MG63 (cell line): ENCODE data around the gene CFAP298. TPM values are rescaled to one million over a fixed set of nuclear protein-coding genes. Genes with fewer than 3 reads are reported as not detected.
A peak's percentile ranks its signal among the peaks of the same experiment; 100 is the strongest.
"Not testable (repeated sequence)": the region's sequence is repeated elsewhere in the genome, so short reads cannot be mapped to it uniquely, and the experiment has no call there.

Source experiments
- DNase-seq: peaks from one replicate; pipeline ENCODE4 v3.0.0-alpha.2; 2020
- H3K27me3 ChIP-seq: fragments of 250-450 bp; sonication (Bioruptor Pico); 2 replicates; pipeline ENCODE4 v1.5.1; 2020; ENCODE audit warnings: mild to moderate bottlenecking, moderate library complexity
- H3K36me3 ChIP-seq: fragments of 250-450 bp; sonication (Bioruptor Pico); 2 replicates; pipeline ENCODE4 v1.5.1; 2020; ENCODE audit warnings: mild to moderate bottlenecking, moderate library complexity
- H3K4me3 ChIP-seq: fragments of 250-450 bp; sonication (Bioruptor Pico); 2 replicates; pipeline ENCODE4 v1.5.1; 2020; ENCODE audit warnings: mild to moderate bottlenecking, moderate library complexity
- H3K9me3 ChIP-seq: fragments of 250-450 bp; sonication (Bioruptor Pico); 2 replicates; pipeline ENCODE4 v1.5.1; 2020; ENCODE audit warnings: mild to moderate bottlenecking, moderate library complexity
- total RNA-seq: library from RNA; depleted of rRNA; stranded (reverse); fragments of >200 nt; shearing (Covaris generic); gene quantifications from 2 replicates; pipeline ENCODE4 v1.2.3, GENCODE V29; 2014; ENCODE audit warnings: low replicate concordance

The CFAP298 gene
- total RNA-seq, 1 experiment from 2014 or later = 92.8 TPM

GRCh38 chr21:32578107-32578691 lies 34.0 kb downstream of the CFAP298 start:
- Histone ChIP-seq H3K9me3 (no peaks in the 10 kb centered on the region), H3K36me3 (no peaks in the 10 kb centered on the region), H3K27me3 (no peaks in the 10 kb centered on the region), H3K4me3 (no peak overlapping the region)
- DNase-seq = no peak

- Histone ChIP-seq H3K27me3 (no peaks in the 10 kb centered on the region), H3K4me3 (no peak overlapping the region), H3K36me3 (no peaks in the 10 kb centered on the region)
Observed at GRCh38 chr21:32576011-32576410, 36.2 kb downstream of the CFAP298 start.

DNA sequence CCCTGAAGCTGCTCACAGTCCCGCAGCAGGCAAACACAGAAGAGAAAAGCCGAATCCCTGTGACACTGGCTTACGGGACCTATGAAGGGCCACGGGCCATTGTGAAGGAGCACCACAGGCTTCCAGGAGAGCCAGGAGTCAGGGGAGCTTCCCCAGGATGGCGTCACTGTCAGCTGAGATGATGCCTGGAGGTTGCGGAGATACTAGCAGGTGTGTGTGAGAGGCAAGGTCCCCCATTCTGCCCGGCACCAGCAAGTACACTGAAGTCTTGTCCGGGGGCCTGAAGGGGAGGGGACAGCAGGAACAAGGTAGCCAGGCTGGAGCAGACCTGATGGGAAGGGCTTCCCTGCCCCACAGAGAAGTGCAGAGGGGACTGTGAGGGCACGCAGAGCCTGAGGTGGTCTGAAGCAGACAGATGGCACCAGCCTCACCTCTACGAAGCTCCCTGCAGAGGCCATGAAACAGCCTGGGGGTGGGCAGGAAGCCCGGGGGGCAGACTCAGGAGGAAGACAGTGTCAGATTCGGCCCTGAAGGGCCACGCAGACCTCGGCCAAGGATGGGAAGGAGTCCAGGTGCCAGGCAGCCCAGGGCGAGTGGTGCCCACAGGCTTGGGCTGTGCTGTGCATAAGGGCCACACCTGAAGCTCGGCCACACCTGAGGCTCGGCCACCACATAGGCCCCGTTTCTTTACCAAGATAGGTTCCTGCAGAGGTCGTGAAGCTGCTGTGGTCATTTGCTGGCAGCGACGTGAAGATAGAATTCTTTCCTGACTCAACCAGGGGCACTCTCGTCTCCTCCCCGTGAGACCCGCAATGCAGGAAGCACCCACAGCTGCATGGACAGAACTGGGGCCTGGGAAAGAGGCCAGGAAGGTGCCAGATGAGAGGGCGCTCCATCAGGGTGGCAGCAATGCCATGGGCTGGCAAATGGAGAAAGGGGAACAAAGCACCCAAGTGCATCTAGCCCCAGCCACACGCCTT lies 36.9 kb downstream of the CFAP298 start:
- H3K4me3 ChIP-seq = no peak overlapping the region
- no peaks in the 10 kb centered on the region for H3K36me3 ChIP-seq
- no peak for DNase-seq
- H3K27me3 ChIP-seq = no peaks in the 10 kb centered on the region
- H3K9me3 ChIP-seq = no peaks in the 10 kb centered on the region

More at GRCh38 chr21:32576011-32576410, 36.2 kb downstream of the CFAP298 start:
- no peaks in the 10 kb centered on the region for H3K9me3 ChIP-seq
- DNase-seq = no peak

DNA sequence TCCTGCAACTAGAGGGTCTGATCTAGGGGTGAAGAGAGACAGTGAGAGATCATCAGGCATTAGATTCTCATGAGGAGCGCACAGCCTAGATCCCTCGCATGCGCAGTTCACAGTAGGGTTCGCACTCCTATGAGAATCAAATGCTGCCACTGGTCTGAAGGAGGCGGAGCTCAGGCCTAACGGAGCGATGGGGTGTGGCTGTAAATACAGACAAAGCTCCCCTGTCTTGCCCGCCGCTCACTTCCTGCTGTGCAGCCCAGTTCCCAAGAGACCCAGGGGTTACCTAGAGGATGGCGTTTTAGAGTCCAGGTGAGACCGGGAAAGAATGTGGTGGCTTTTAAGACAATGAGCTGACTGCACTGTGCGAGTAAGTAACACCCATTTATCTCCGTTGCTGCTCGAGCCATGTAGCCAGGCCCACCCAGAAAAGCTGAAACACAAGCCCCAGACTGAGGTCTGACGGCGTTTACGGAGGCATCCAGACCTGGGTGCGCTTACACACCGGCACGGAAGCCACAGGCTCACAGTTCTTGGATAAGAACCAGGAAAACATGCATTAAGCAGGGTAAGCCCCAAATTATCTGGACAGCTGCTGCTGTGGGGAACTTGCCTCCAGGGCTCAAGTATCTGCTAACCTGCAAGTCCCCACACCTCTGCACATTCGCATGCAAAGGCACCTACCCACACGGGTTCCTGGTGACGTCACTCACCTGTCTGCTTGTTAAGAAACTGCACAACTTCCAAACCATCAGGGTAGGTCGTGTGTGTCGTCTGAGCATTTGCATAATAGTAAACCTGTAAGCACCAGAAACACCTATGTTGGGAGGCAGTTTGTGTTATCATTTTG lies 39.4 kb downstream of the CFAP298 start:
- H3K27me3 ChIP-seq = no peaks in the 10 kb centered on the region
- H3K4me3 ChIP-seq = no peak overlapping the region
- DNase-seq = no peak
- H3K9me3 ChIP-seq = no peaks in the 10 kb centered on the region
- H3K36me3 ChIP-seq = no peaks in the 10 kb centered on the region

DNA sequence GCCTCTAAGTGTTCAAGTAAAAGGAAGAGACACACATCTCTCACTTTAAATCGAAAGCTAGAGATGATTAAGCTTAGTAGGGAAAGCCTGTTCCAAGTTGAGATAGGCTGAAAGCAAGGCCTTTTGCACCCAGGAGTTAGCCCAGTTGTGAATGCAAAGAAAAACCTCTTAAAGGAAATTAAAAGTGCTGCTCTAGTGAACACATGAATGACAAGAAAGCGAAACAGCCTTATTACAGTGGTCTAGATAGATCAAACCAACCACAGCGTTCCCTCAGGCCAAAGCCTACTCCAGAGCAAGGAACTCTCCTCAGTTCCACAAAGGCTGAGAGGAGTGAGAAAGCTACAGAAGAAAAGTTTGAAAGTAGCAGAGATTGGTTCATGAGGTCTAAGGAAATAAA lies 41.7 kb downstream of the CFAP298 start:
- H3K27me3 ChIP-seq = no peaks in the 10 kb centered on the region
- no peaks in the 10 kb centered on the region for H3K36me3 ChIP-seq
- DNase-seq = no peak

GRCh38 chr21:32569261-32570230 lies 42.6 kb downstream of the CFAP298 start:
- peak overlapping the region; percentile 45 for H3K4me3 ChIP-seq
- H3K36me3 ChIP-seq = no peaks in the 10 kb centered on the region
- H3K27me3 ChIP-seq = no peaks in the 10 kb centered on the region
- peak; percentile 64 for DNase-seq
- H3K9me3 ChIP-seq = no peaks in the 10 kb centered on the region; the same call in 1 of the 2 replicates

More for the DNA sequence above, 41.7 kb downstream of the CFAP298 start:
- Histone ChIP-seq H3K9me3 (no peaks in the 10 kb centered on the region), H3K4me3 (no peak overlapping the region)

GRCh38 chr21:32567626-32568025 lies 44.6 kb downstream of the CFAP298 start:
- no peaks in the 10 kb centered on the region; the same call in 1 of the 2 replicates for H3K9me3 ChIP-seq
- H3K27me3 ChIP-seq = no peaks in the 10 kb centered on the region
- DNase-seq = no peak
- H3K4me3 ChIP-seq = no peak overlapping the region
- H3K36me3 ChIP-seq = no peaks in the 10 kb centered on the region

DNA sequence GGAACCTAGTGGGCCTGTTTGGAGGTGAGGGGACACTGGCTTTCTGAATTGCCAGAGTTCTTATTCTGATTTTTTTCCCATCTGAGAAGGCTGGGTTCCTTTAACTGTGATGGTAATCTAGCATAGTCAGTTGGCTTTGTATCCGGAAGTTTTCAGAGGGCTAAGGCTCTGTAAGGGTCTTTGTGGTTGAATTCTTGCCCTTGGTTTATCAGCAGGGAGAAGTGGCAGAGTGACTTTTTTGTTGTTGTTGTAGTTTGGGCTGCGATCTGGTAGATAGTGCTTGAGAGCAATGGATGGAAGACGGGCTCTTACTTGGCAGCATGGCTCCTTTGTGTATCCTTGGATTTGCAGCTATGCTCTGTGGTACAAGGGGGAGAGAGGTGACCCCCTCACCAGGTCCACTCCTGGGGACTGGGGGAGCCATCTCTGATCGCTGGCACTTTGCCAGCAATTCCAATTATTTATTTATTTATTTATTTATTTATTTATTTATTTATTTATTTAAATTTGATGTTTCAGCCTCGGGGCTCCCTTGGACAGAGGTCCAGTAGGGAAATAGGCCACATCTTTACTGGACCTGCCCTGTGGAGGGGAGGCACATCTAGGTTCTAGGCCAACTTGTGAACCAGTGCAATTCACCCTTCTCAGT lies 45.3 kb downstream of the CFAP298 start:
- DNase-seq = no peak
- Histone ChIP-seq H3K4me3 (no peak overlapping the region), H3K27me3 (no peaks in the 10 kb centered on the region), H3K9me3 (no peaks in the 10 kb centered on the region; the same call in 1 of the 2 replicates), H3K36me3 (no peaks in the 10 kb centered on the region)

GRCh38 chr21:32565856-32566465 lies 46.2 kb downstream of the CFAP298 start:
- no peak overlapping the region for H3K4me3 ChIP-seq
- no peaks in the 10 kb centered on the region; the same call in 1 of the 2 replicates for H3K9me3 ChIP-seq
- no peaks in the 10 kb centered on the region for H3K36me3 ChIP-seq
- no peaks in the 10 kb centered on the region for H3K27me3 ChIP-seq
- DNase-seq = no peak

DNA sequence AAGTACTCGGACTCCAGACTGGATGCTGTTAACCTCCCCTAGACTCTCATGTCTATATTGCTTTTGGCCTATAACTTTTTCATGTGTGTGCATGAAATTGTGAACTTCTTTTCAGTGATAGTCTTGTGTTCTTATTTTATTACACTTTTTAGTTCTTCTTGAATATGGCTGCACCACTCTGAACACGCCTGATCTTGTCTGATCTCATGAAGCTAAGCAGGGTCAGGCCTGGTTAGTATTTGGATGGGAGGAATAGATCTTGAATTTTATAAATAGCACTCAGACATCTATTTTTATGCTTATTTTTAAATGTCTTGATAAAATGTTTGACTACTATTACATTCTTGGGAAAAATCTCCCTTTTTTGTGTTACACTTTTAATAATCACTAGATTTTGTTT lies 49.3 kb downstream of the CFAP298 start:
- no peak for DNase-seq
- Histone ChIP-seq H3K27me3 (no peaks in the 10 kb centered on the region), H3K4me3 (no peak overlapping the region), H3K9me3 (no peaks in the 10 kb centered on the region; the same call in 1 of the 2 replicates), H3K36me3 (no peaks in the 10 kb centered on the region)

GRCh38 chr21:32562426-32562825 lies 49.8 kb downstream of the CFAP298 start:
- no peaks in the 10 kb centered on the region for H3K27me3 ChIP-seq
- DNase-seq = no peak
- no peak overlapping the region for H3K4me3 ChIP-seq
- H3K9me3 ChIP-seq = no peaks in the 10 kb centered on the region; the same call in 1 of the 2 replicates
- no peaks in the 10 kb centered on the region for H3K36me3 ChIP-seq

GRCh38 chr21:32561476-32561875 lies 50.7 kb downstream of the CFAP298 start:
- not testable (repeated sequence) for DNase-seq, H3K9me3 ChIP-seq, H3K27me3 ChIP-seq, H3K36me3 ChIP-seq, H3K4me3 ChIP-seq

DNA sequence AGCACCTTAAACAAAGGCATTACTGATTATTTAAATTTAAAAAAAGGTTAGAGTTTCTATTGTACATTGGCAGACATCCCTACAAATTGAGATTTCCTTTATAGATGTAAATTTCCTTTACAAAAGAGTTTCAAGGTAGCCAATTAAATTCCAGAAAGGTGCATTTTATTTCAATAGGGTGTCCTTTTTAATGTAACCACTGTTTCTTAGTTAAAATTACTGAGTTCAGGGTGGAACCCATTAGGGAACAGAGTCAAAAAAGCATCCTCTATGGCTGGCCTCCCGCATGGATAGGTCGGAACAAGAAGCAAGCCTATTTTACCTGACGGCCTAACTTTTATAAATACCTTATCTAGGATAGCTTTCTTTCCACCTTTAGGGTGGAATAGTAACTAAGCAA lies 51.3 kb downstream of the CFAP298 start:
- no peak overlapping the region for H3K4me3 ChIP-seq
- H3K36me3 ChIP-seq = no peaks in the 10 kb centered on the region
- no peaks in the 10 kb centered on the region for H3K27me3 ChIP-seq
- no peaks in the 10 kb centered on the region; the same call in 1 of the 2 replicates for H3K9me3 ChIP-seq
- no peak for DNase-seq

DNA sequence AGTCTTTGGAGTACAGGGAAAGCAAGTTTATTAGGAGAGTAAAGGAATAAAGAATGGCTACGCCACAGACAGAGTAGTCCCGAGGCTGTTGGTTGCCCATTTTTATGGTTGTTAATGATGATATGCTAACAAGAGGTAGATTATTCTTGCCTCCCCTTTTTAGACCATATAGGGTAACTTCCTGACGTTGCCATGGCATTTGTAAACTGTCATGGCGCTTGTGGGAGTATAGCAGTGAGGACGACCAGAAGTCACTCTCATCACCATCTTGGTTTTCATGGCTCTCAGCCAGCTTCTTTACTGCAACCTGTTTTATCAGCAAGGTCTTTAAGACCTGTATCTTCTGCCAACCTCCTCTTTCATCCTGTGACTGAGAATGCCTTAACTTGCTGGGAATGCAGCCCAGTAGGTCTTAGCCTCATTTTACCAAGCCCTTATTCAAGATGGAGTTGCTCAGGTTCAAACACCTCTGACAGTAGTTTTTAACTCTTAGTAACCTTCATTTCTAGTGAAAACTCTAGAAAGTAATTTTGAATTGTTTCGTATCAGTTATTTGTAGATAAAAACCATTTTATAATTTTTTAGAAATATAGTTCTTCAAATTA lies 53.1 kb downstream of the CFAP298 start:
- Histone ChIP-seq H3K36me3 (no peaks in the 10 kb centered on the region), H3K4me3 (no peak overlapping the region), H3K9me3 (no peaks in the 10 kb centered on the region), H3K27me3 (no peaks in the 10 kb centered on the region)
- no peak for DNase-seq

DNA sequence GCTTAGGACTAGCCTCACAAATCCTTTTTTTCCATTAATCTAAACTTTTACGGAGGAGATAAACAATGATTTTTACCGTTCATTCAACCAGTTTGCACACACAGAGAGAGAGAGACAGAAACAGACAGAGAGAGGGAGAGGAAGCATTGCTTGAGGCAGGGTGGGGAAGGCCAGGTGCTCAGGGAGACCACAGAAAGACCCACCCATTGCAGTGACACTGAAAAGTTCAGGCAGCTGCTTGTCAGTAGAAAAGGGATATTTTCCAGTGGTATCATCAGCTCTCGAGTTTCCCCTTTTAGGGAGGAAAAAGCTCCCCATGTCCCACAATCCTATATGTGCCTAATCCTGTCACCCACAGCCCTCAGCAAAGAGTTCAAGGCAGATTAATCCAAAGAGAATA lies 54.1 kb downstream of the CFAP298 start:
- H3K27me3 ChIP-seq = no peaks in the 10 kb centered on the region
- no peak for DNase-seq
- no peak overlapping the region for H3K4me3 ChIP-seq
- H3K9me3 ChIP-seq = no peaks in the 10 kb centered on the region
- no peaks in the 10 kb centered on the region for H3K36me3 ChIP-seq
